ENCODE results near the gene NPY2R.

NPY2R gene

GRCh38 chr4:155249016-155249566, 40.7 kb downstream of the NPY2R start:
- no peak for DNase-seq (ENCODE audit: low spot score)

- DNase-seq (ENCODE audit: low spot score), result no peak
Measured at GRCh38 chr4:155252327-155252726, 43.9 kb downstream of the NPY2R start.

- no peak for DNase-seq (ENCODE audit: low spot score)
Measured at GRCh38 chr4:155263480-155263879, 55.0 kb downstream of the NPY2R start.

GRCh38 chr4:155265113-155265512, 56.7 kb downstream of the NPY2R start:
- no peak for DNase-seq (ENCODE audit: low spot score)

Data from HuH-7 (cell line).